HEK293 (cell line): Measurements from ENCODE around the gene PET100.

ENCODE experiments used
- GLIS2 ChIP-seq: fragments of 450-650 bp; formaldehyde crosslinking; IDR thresholded peaks from 2 replicates; pipeline ENCODE4 v1.5.1; 2016; ENCODE audit warnings: missing biosample characterization, missing genetic modification characterization
- HIC1 ChIP-seq: fragments of 450-650 bp; formaldehyde crosslinking; IDR thresholded peaks from 2 replicates; pipeline ENCODE4 v1.5.1; 2016; ENCODE audit warnings: missing biosample characterization, missing genetic modification characterization
- INSM2 ChIP-seq: fragments of 450-650 bp; formaldehyde crosslinking; IDR thresholded peaks from 2 replicates; pipeline ENCODE4 v1.5.1; 2016; ENCODE audit warnings: missing biosample characterization, missing genetic modification characterization
- PRDM10 ChIP-seq: fragments of 450-650 bp; formaldehyde crosslinking; IDR thresholded peaks from 2 replicates; pipeline ENCODE4 v1.5.1; 2016; ENCODE audit warnings: missing biosample characterization, missing genetic modification characterization
- RBAK ChIP-seq: fragments of 450-650 bp; formaldehyde crosslinking; IDR thresholded peaks from 2 replicates; pipeline ENCODE4 v1.5.1; 2016; ENCODE audit warnings: missing biosample characterization, missing genetic modification characterization
- TRIM28 ChIP-seq: IDR thresholded peaks from 2 replicates; pipeline ENCODE4 v1.6.1; 2011; ENCODE audit warnings: low read length, control low read depth, borderline replicate concordance
- ZBTB44 ChIP-seq: fragments of 450-650 bp; IDR thresholded peaks from 2 replicates; pipeline ENCODE4 v1.5.1; 2018; ENCODE audit warnings: missing biosample characterization, mild to moderate bottlenecking, missing genetic modification characterization
- ZEB2 ChIP-seq: fragments of 450-650 bp; formaldehyde crosslinking; IDR thresholded peaks from 2 replicates; pipeline ENCODE4 v1.5.1; 2016; ENCODE audit warnings: missing biosample characterization, missing genetic modification characterization
- ZIC2 ChIP-seq: fragments of 450-650 bp; formaldehyde crosslinking; IDR thresholded peaks from 2 replicates; pipeline ENCODE4 v1.5.1; 2016; ENCODE audit warnings: missing biosample characterization, missing genetic modification characterization
- ZNF146 ChIP-seq: fragments of 450-650 bp; formaldehyde crosslinking; IDR thresholded peaks from 2 replicates; pipeline ENCODE4 v1.5.1; 2016; ENCODE audit warnings: missing biosample characterization, missing genetic modification characterization
- ZNF26 ChIP-seq: fragments of 450-650 bp; formaldehyde crosslinking; IDR thresholded peaks from 2 replicates; pipeline ENCODE4 v1.5.1; 2016; ENCODE audit warnings: missing biosample characterization, missing genetic modification characterization
- ZNF433 ChIP-seq: fragments of 450-650 bp; formaldehyde crosslinking; IDR thresholded peaks from 2 replicates; pipeline ENCODE4 v1.5.1; 2016; ENCODE audit warnings: missing biosample characterization, missing genetic modification characterization, low read depth
- ZNF558 ChIP-seq: fragments of 450-650 bp; formaldehyde crosslinking; IDR thresholded peaks from 2 replicates; pipeline ENCODE4 v1.5.1; 2016; ENCODE audit warnings: missing biosample characterization, missing genetic modification characterization
- ZNF610 ChIP-seq: fragments of 450-650 bp; formaldehyde crosslinking; IDR thresholded peaks from 2 replicates; pipeline ENCODE4 v1.5.1; 2016; ENCODE audit warnings: missing biosample characterization, missing genetic modification characterization, borderline replicate concordance
- ZNF658 ChIP-seq: fragments of 450-650 bp; formaldehyde crosslinking; IDR thresholded peaks from 2 replicates; pipeline ENCODE4; 2016; ENCODE audit warnings: missing biosample characterization, missing genetic modification characterization
- TF ChIP-seq, protein P1 (sequence below): fragments of 450-650 bp; formaldehyde crosslinking; IDR thresholded peaks from 2 replicates; pipeline ENCODE4 v1.5.1; 2017; ENCODE audit warnings: missing biosample characterization, missing genetic modification characterization
- TF ChIP-seq, protein P2 (sequence below): fragments of 450-650 bp; formaldehyde crosslinking; IDR thresholded peaks from 2 replicates; pipeline ENCODE4 v1.5.1; 2016; ENCODE audit warnings: missing biosample characterization, missing genetic modification characterization

Gene PET100

DNA sequence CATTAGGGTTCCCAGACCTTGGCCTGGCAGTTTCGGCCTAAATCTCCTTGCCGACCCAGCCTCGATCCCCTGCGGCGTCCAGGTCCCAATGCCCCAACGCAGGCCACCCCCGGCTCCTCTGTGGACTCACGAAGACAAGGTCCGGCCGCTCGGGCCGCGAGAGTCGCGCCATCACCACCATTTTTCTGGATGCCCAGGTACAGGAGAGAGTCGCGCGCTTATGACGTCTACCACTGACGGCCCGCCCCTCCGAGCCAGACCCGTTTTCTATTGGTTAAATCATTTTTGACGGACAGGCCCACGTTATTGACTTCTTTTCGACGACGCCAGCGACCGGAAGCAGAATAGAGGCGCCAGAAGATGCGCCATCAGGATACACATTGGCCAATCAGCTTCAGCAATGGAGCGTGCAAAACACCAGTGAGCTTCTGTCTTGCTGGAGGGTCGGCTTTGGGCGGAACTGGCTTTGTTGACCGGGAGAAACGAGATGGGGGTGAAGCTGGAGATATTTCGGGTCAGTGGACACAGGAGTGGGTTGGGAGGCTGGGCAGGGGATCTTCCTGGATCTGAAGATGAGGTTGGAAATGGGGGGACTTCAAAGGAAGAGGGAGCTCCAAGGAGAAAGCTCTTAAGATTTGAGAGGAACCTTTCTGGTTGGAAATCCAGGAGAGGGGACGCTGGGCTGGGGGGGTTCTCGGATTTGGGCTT is at the start of gene PET100, which contains the start of gene XAB2 (continued):
- peak; percentile 60 for TF ChIP-seq PRDM10
- TF ChIP-seq TRIM28: no peak
- TF ChIP-seq ZNF433 (tag by site-specific recombination): no peak
- TF ChIP-seq ZIC2 (tag by site-specific recombination): no peak
- no peak for TF ChIP-seq HIC1
- TF ChIP-seq GLIS2: no peak
- peak; percentile 86 for TF ChIP-seq ZEB2
- no peak for TF ChIP-seq RBAK
- no peak for TF ChIP-seq ZNF658
- TF ChIP-seq, protein P1, sequence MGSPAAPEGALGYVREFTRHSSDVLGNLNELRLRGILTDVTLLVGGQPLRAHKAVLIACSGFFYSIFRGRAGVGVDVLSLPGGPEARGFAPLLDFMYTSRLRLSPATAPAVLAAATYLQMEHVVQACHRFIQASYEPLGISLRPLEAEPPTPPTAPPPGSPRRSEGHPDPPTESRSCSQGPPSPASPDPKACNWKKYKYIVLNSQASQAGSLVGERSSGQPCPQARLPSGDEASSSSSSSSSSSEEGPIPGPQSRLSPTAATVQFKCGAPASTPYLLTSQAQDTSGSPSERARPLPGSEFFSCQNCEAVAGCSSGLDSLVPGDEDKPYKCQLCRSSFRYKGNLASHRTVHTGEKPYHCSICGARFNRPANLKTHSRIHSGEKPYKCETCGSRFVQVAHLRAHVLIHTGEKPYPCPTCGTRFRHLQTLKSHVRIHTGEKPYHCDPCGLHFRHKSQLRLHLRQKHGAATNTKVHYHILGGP: peak; percentile 72
- TF ChIP-seq, protein P2, sequence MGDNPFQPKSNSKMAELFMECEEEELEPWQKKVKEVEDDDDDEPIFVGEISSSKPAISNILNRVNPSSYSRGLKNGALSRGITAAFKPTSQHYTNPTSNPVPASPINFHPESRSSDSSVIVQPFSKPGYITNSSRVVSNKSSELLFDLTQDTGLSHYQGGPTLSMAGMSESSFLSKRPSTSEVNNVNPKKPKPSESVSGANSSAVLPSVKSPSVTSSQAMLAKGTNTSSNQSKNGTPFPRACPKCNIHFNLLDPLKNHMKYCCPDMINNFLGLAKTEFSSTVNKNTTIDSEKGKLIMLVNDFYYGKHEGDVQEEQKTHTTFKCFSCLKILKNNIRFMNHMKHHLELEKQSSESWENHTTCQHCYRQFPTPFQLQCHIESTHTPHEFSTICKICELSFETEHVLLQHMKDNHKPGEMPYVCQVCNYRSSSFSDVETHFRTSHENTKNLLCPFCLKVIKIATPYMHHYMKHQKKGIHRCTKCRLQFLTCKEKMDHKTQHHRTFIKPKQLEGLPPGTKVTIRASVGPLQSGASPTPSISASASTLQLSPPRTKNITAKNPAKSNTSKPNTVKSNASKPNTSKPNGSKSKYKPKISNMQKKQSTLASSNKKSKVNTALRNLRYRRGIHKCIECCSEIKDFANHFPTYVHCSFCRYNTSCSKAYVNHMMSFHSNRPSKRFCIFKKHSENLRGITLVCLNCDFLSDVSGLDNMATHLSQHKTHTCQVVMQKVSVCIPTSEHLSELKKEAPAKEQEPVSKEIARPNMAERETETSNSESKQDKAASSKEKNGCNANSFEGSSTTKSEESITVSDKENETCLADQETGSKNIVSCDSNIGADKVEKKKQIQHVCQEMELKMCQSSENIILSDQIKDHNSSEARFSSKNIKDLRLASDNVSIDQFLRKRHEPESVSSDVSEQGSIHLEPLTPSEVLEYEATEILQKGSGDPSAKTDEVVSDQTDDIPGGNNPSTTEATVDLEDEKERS (tag by site-specific recombination): no peak
- no peak; the same call in 1 of the 2 replicates for TF ChIP-seq INSM2
- TF ChIP-seq ZBTB44: no peak
- TF ChIP-seq ZNF146: peak; percentile 10; the same call in 1 of the 2 replicates
- no peak for TF ChIP-seq ZNF558 (tag by site-specific recombination)
- TF ChIP-seq ZNF26 (tag by site-specific recombination): no peak
- no peak for TF ChIP-seq ZNF610 (tag by site-specific recombination)
